Spleen (tissue), 11 donors: Measurements from ENCODE around the gene VPS39. TPM values are rescaled to one million over a fixed set of nuclear protein-coding genes. Genes with fewer than 3 reads are reported as not detected.

Experiments
- DNase-seq: peaks from one replicate; pipeline ENCODE4 v3.0.0-alpha.2; 2020
- H3K27ac ChIP-seq, 8 donors: fragments of 200-600 bp; sonication (generic) in 7 of 8; 1 replicate in 4 of 8; 2 replicates in 4 of 8; pipeline versions ENCODE4 v1.5.0 to v1.8.0; 2016 to 2021; ENCODE audit warnings: inconsistent platforms in 4 of 8, mild to moderate bottlenecking in 4 of 8, moderate library complexity in 1 of 8
- H3K27me3 ChIP-seq, 7 donors: fragments of 200-600 bp; sonication (generic) in 6 of 7; replicated peaks in 1 of 7; 1 replicate in 4 of 7; 2 replicates in 3 of 7; pipeline versions ENCODE4 v1.5.0 to v1.8.0; 2016 to 2021; ENCODE audit warnings: inconsistent platforms in 3 of 7, mild to moderate bottlenecking in 1 of 7
- H3K36me3 ChIP-seq, 6 donors: fragments of 200-600 bp; sonication (generic) in 5 of 6; 1 replicate in 4 of 6; 2 replicates in 2 of 6; pipeline versions ENCODE4 v1.5.0 to v1.8.0; 2016 to 2021; ENCODE audit warnings: inconsistent platforms in 2 of 6
- H3K4me1 ChIP-seq, 6 donors: fragments of 200-600 bp; sonication (generic) in 5 of 6; 1 replicate in 3 of 6; 2 replicates in 3 of 6; pipeline versions ENCODE4 v1.5.0 to v1.8.0; 2016 to 2021; ENCODE audit warnings: inconsistent platforms in 3 of 6
- H3K4me3 ChIP-seq, 8 donors: fragments of 200-600 bp; sonication (generic) in 7 of 8; 1 replicate in 4 of 8; 2 replicates in 4 of 8; pipeline versions ENCODE4 v1.5.0 to v1.8.0; 2016 to 2021; ENCODE audit warnings: inconsistent platforms in 4 of 8, mild to moderate bottlenecking in 4 of 8, moderate library complexity in 2 of 8
- H3K9me3 ChIP-seq, 8 donors: fragments of 200-600 bp; sonication (generic) in 7 of 8; 1 replicate in 4 of 8; 2 replicates in 4 of 8; pipeline versions ENCODE4 v1.5.0 to v1.8.0; 2016 to 2021; ENCODE audit warnings: inconsistent platforms in 4 of 8
- CTCF ChIP-seq, 11 experiments: fragments of 200-600 bp in 7 of 11; fragments of 450-650 bp in 4 of 11; sonication (generic) in 4 of 11; IDR thresholded peaks in 8 of 11; conservative IDR thresholded peaks in 3 of 11; 1 replicate in 7 of 11; 2 replicates in 4 of 11; pipeline versions ENCODE4 v1.4.0 to v1.8.0; 2016 to 2021; ENCODE audit warnings: antibody characterized with exemption in 11 of 11, inconsistent platforms in 4 of 11, mild to moderate bottlenecking in 1 of 11
- POLR2A ChIP-seq, 3 donors: fragments of 450-650 bp; IDR thresholded peaks; one replicate each; pipeline ENCODE4 v1.5.1; 2017; ENCODE audit warnings: antibody characterized with exemption in 3 of 3, mild to moderate bottlenecking in 1 of 3
- POLR2AphosphoS5 ChIP-seq, 3 donors: sonication (generic); formaldehyde crosslinking; IDR thresholded peaks; one replicate each; pipeline ENCODE4 v1.5.1; 2017; ENCODE audit warnings: antibody characterized with exemption in 3 of 3
- whole genome bisulfite sequencing, 5 donors: extraction: QIAGEN DNeasy Blood & Tissue Kit in 3 of 5; methylation state at CpG; one replicate each; pipeline versions ENCODE4 v1.1.5 to v1.1.7; 2013 to 2018; 5-methylcytosine and 5-hydroxymethylcytosine counted together
- intact Hi-C: fragments of 100-400 bp; cut with DNase I; formaldehyde crosslinking; loops from one replicate; pipeline ENCODE4 v1.15.0; 2023; ENCODE audit warnings: low total_unique reads
- microRNA-seq, 3 donors: library from miRNA; unstranded; fragments of <30 nt; microRNA quantifications; one replicate each; pipeline versions ENCODE4 to v1.1.0, GENCODE V29; 2019 to 2020
- polyA plus RNA-seq, 3 donors: library from polyadenylated mRNA; stranded (reverse); fragments of 200-250 nt; gene quantifications; one replicate each; pipeline ENCODE4 v1.2.1, GENCODE V29; 2013
- small RNA-seq, 4 donors: library from RNA; depleted of rRNA; stranded (forward); fragments of <200 nt; gene quantifications; one replicate each; pipeline ENCODE3, GENCODE V24; 2016
- total RNA-seq, 7 donors: library from RNA; depleted of rRNA in 3 of 7; stranded (reverse); fragments of >200 nt in 3 of 7; fragmentation: NEBNext Ultra II Directional in 4 of 7; extraction: Animal tissue kit (Norgen Biotek cat#: 25700) in 4 of 7; gene quantifications; one replicate each; pipeline versions ENCODE4 v1.1.0 to v1.2.1, GENCODE V29; 2016 to 2021
- donor health status: healthy with polysubstance abuse.
- donor health status: DM: no; HTN: no; CAD: no; lungs with moderate emphysema.
- donor health status: DM: no; HTN: no; CAD: no.
- donor health status: Bipolar disorder and iron deficiency.
- donor health status: healthy.
- donor health status: DM: no; HTN: no; CAD: no.
- donor health status: DM: yes; HTN: yes; CAD: no.

VPS39 gene
- total and polyA plus RNA-seq, 10 donors: 25.9 to 220 (median 94.2) TPM

GRCh38 chr15:42110367-42110766 is 97.7 kb downstream of the VPS39 start:
- 54 to 66% (median 64%) methylated on average over 3 of the region's 3 CpGs for WGBS, 5 donors
- intact Hi-C loops: no loop called here
- H3K4me1 ChIP-seq: peaks cover 0 to 25% (median 0%) of the 10 kb centered on the region in 6 donors
- peaks cover 0 to 27% (median 0%) of the 10 kb centered on the region in 7 donors for H3K27me3 ChIP-seq
- no peaks in the 10 kb centered on the region for H3K9me3 ChIP-seq
- no peak for TF ChIP-seq POLR2AphosphoS5 (IDR thresholded peaks at IDR 0.05)
- no peak for TF ChIP-seq POLR2A (IDR thresholded peaks at IDR 0.05)
- TF ChIP-seq CTCF (IDR thresholded peaks at IDR 0.05 in 8 of 11, conservative IDR thresholded peaks at IDR 0.05 in 3 of 11): no peak
- H3K4me3 ChIP-seq: no peak overlapping the region
- no peaks in the 10 kb centered on the region for H3K36me3 ChIP-seq
- DNase-seq: no peak
- no peak overlapping the region for H3K27ac ChIP-seq

DNA sequence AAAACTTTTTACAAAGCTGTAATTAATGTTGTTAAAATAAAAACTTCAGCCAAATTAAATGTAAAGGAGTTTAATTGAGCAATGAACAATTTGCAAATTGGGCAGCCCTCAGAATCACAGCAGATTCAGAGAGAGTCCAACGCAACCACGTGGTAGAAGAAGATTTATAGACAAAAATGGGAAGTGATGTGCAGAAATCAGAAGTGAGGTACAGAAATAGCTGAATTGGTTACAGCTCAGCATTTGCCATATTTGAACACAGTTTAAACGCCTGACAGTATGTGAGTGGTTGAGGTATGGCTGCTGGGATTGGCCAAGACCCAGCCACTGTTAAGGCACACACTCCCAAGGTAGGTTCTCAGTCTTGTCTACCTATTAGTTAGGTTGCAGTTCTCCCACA is 99.3 kb downstream of the VPS39 start:
- 19 to 47% (median 35%) methylated on average over 3 of the region's 3 CpGs for WGBS, 5 donors
- TF ChIP-seq POLR2AphosphoS5 (IDR thresholded peaks at IDR 0.05) (no peak), POLR2A (IDR thresholded peaks at IDR 0.05) (no peak), CTCF (IDR thresholded peaks at IDR 0.05 in 8 of 11, conservative IDR thresholded peaks at IDR 0.05 in 3 of 11) (no peak)
- Histone ChIP-seq H3K36me3 (no peaks in the 10 kb centered on the region), H3K4me1 (peaks cover 0 to 25% (median 0%) of the 10 kb centered on the region in 6 donors), H3K9me3 (no peaks in the 10 kb centered on the region), H3K4me3 (no peak overlapping the region), H3K27me3 (peaks cover 0 to 27% (median 0%) of the 10 kb centered on the region in 7 donors), H3K27ac (no peak overlapping the region)
- DNase-seq: no peak
- intact Hi-C loops: no loop called here

Small RNA genes lying within 50 kb of the gene (microRNA-seq; reads per million reads assigned to microRNA genes)
- 37.3 to 66.2 (median 50.6) reads per million in 3 donors for gene MIR627

Small RNA genes lying within 50 kb of the gene (small RNA-seq; reads per million reads assigned to genes)
- gene MIR627: 0 to 0.45 (median 0.19) reads per million in 4 donors

Other genes with a start within 250 kb of the VPS39 start
- 10 to 100 TPM; 20.4 to 33.2 (median 22.1) TPM for gene EHD4, start 235.7 kb downstream of the VPS39 start, total RNA-seq
- gene EHD4, start 235.7 kb downstream of the VPS39 start, polyA plus RNA-seq: 1 to 10 TPM; 5.5 to 9.7 (median 7.7) TPM
- gene PLA2G4E, start 187.3 kb downstream of the VPS39 start, total RNA-seq: not detected
- gene PLA2G4E, start 187.3 kb downstream of the VPS39 start, polyA plus RNA-seq: not detected
- not detected for gene PLA2G4D, start 113.7 kb downstream of the VPS39 start, total RNA-seq
- not detected for gene PLA2G4D, start 113.7 kb downstream of the VPS39 start, polyA plus RNA-seq
- not detected for gene PLA2G4F, start 51.7 kb downstream of the VPS39 start, total RNA-seq
- under 1 TPM in 1 of 3 donors, not detected in 2; 0.03 TPM for gene PLA2G4F, start 51.7 kb downstream of the VPS39 start, polyA plus RNA-seq
- 10 to 100 TPM; 37.9 to 65.9 (median 48.4) TPM for gene GANC, start 64.9 kb upstream of the VPS39 start, total RNA-seq
- gene GANC, start 64.9 kb upstream of the VPS39 start, polyA plus RNA-seq: 10 to 100 TPM in 1 of 3 donors, 1 to 10 TPM in 2; 7.4 to 13.2 (median 8.0) TPM
- gene TMEM87A, start 65.1 kb upstream of the VPS39 start, total RNA-seq: 10 to 100 TPM; 39.2 to 48.3 (median 43.3) TPM
- gene TMEM87A, start 65.1 kb upstream of the VPS39 start, polyA plus RNA-seq: 10 to 100 TPM; 13.4 to 15.4 (median 15.0) TPM
- 10 to 100 TPM; 14.6 to 24.2 (median 16.7) TPM for gene CAPN3, start 151.2 kb upstream of the VPS39 start, total RNA-seq
- gene CAPN3, start 151.2 kb upstream of the VPS39 start, polyA plus RNA-seq: 10 to 100 TPM; 20.3 to 40.5 (median 29.7) TPM